Thymus (tissue), 14 donors: ENCODE measurements around the gene SLC5A4. TPM values are rescaled to one million over a fixed set of nuclear protein-coding genes. Genes with fewer than 3 reads are reported as not detected.
"Not testable (repeated sequence)": the region's sequence is repeated elsewhere in the genome, so short reads cannot be mapped to it uniquely, and the experiment has no call there.

ENCODE experiments used
- DNase-seq, 9 donors: peaks; one replicate each; pipeline ENCODE4 v3.0.0-alpha.2; 2013; ENCODE audit warnings: low spot score in 9 of 9, low read depth in 6 of 9, missing footprints in 1 of 9
- H3K27ac ChIP-seq, 2 donors: one replicate each; pipeline ENCODE4 v1.5.1; 2013; ENCODE audit warnings: control low read depth in 1 of 2, low read depth in 1 of 2, low read length in 1 of 2, mild to moderate bottlenecking in 1 of 2, moderate library complexity in 1 of 2
- H3K27me3 ChIP-seq, 2 donors: one replicate each; pipeline ENCODE4 v1.5.1; 2013; ENCODE audit warnings: low read length in 1 of 2; ENCODE audit not compliant: control insufficient read depth in 2 of 2, insufficient read depth in 1 of 2
- H3K36me3 ChIP-seq, 2 donors: one replicate each; pipeline ENCODE4 v1.5.1; 2013; ENCODE audit warnings: low read length in 1 of 2, mild to moderate bottlenecking in 1 of 2, moderate library complexity in 1 of 2; ENCODE audit not compliant: control insufficient read depth in 2 of 2, insufficient read depth in 2 of 2
- H3K4me1 ChIP-seq, 2 donors: one replicate each; pipeline ENCODE4 v1.5.1; 2013; ENCODE audit warnings: low read length in 2 of 2; ENCODE audit not compliant: control insufficient read depth in 2 of 2, insufficient read depth in 2 of 2
- H3K4me3 ChIP-seq, 2 donors: one replicate each; pipeline ENCODE4 v1.5.1; 2013; ENCODE audit warnings: low read length in 2 of 2, control low read depth in 1 of 2, mild to moderate bottlenecking in 1 of 2
- H3K9me3 ChIP-seq, 2 donors: one replicate each; pipeline ENCODE4 v1.5.1; 2013; ENCODE audit warnings: low read length in 1 of 2, mild to moderate bottlenecking in 1 of 2; ENCODE audit not compliant: control insufficient read depth in 2 of 2, insufficient read depth in 1 of 2
- WGBS: extraction: QIAGEN DNeasy Blood & Tissue Kit; methylation state at CpG from one replicate; pipeline ENCODE4 v1.1.7; 2013; 5-methylcytosine and 5-hydroxymethylcytosine counted together
- long read RNA-seq, 10 donors: transcript quantifications; one replicate each; lab custom pipeline, GENCODE V29; 2026
- polyA plus RNA-seq: library from polyadenylated mRNA; stranded (reverse); fragments of 200-250 nt; gene quantifications from one replicate; pipeline ENCODE4 v1.2.3, GENCODE V29; 2013
- total RNA-seq: library from RNA; stranded (reverse); fragments of 120-200 nt; gene quantifications from one replicate; pipeline ENCODE4 v1.2.4, GENCODE V29; 2013
- donor health status: healthy.

SLC5A4 gene
- total RNA-seq: 0.09 TPM
- 0.18 TPM for polyA plus RNA-seq
- long read RNA-seq, donor 1: 0 reads
- long read RNA-seq, donor 2: 0 reads
- long read RNA-seq, donor 3: 0 reads
- long read RNA-seq, donor 4: 0 reads
- long read RNA-seq, donor 5: 0 reads
- long read RNA-seq, donor 6: 0 reads
- long read RNA-seq, donor 7: 0 reads
- long read RNA-seq, donor 8: 0 reads
- long read RNA-seq, donor 9: 0 reads
- long read RNA-seq, donor 10: 0 reads

- Histone ChIP-seq H3K4me1 (no peaks in the 10 kb centered on the region), H3K36me3 (no peaks in the 10 kb centered on the region), H3K27ac (no peak within 1 kb of the TSS), H3K9me3 (no peaks in the 10 kb centered on the region), H3K4me3 (no peak within 1 kb of the TSS), H3K27me3 (no peaks in the 10 kb centered on the region)
- WGBS: 93% methylated on average over 5 of the region's 5 CpGs
- DNase-seq: no peak
Observed at GRCh38 chr22:32255217-32255616, at the start of gene SLC5A4. TSS of gene SLC5A4 (minus strand) at chr22:32255347. CDS start at chr22:32255329, 18 bp downstream.

DNA sequence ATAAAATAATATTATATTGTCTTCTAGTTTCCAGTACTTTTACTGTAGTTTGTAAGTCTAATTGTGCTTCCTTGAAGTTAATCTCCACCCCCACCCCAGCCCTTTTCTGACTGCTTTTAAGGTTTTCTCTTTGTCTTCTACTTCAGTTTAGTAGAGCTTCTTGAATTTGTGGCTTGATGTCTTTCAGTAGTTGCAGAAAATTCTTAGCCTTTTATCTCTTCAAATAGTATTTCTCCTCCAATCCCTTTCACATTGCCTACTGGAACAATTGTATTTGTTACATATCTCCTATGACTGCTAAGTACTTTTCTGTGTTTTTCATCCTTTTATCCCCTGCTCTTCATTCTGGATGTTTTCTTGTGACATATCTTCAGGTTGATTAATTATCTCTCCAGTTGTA is 38.8 kb upstream of the SLC5A4 start:
- not testable (repeated sequence) for H3K4me3 ChIP-seq, H3K9me3 ChIP-seq, H3K4me1 ChIP-seq, DNase-seq, H3K27me3 ChIP-seq, H3K36me3 ChIP-seq, H3K27ac ChIP-seq

GRCh38 chr22:32286290-32286840 is 31.2 kb upstream of the SLC5A4 start:
- no peaks in the 10 kb centered on the region for H3K9me3 ChIP-seq
- no peaks in the 10 kb centered on the region for H3K27me3 ChIP-seq
- no peak overlapping the region for H3K27ac ChIP-seq
- no peaks in the 10 kb centered on the region for H3K36me3 ChIP-seq
- no peak overlapping the region for H3K4me3 ChIP-seq
- WGBS: 96% methylated on average over 3 of the region's 3 CpGs
- DNase-seq: no peak
- H3K4me1 ChIP-seq: no peaks in the 10 kb centered on the region

DNA sequence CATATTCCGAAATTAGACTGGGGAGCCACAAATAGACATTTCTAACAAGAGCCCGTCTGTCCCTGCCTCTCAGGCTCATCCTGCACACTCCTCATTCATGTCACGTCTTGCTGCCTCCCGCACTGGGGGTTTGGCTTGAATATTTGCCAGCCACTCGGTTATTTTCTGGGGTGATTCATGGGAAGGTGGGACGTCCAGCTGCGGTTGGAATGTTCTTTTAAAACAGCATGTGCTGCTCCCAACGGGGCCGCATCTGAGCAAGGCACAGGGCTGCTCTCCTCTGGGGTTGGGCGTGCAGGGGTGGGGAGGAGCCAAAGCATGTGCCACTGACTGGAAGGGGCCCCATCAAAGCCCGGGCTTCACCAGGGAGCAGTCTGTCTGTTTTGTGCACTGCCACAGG is 25.9 kb upstream of the SLC5A4 start:
- no peaks in the 10 kb centered on the region for H3K36me3 ChIP-seq
- 70% methylated on average over 11 of the region's 11 CpGs for WGBS
- no peak for DNase-seq

DNA sequence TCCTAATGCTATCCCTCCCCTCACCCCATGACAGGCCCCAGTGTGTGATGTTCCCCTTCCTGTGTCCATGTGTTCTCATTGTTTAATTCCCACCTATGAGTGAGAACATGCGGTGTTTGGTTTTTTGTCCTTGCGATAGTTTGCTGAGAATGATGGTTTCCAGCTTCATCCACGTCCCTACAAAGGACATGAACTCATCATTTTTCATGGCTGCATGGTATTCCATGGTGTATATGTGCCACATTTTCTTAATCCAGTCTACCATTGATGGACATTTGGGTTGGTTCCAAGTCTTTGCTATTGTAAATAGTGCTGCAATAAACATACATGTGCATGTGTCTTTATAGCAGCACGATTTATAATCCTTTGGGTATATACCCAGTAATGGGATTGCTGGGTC is 20.2 kb upstream of the SLC5A4 start:
- WGBS: 80% methylated on average over 4 of the region's 4 CpGs
- not testable (repeated sequence) for H3K27me3 ChIP-seq, H3K36me3 ChIP-seq, H3K4me1 ChIP-seq, H3K27ac ChIP-seq, DNase-seq, H3K4me3 ChIP-seq, H3K9me3 ChIP-seq

More for the DNA sequence above, 25.9 kb upstream of the SLC5A4 start:
- no peaks in the 10 kb centered on the region for H3K4me1 ChIP-seq
- no peaks in the 10 kb centered on the region for H3K27me3 ChIP-seq
- H3K9me3 ChIP-seq: no peaks in the 10 kb centered on the region
- no peak overlapping the region for H3K27ac ChIP-seq
- no peak overlapping the region for H3K4me3 ChIP-seq

DNA sequence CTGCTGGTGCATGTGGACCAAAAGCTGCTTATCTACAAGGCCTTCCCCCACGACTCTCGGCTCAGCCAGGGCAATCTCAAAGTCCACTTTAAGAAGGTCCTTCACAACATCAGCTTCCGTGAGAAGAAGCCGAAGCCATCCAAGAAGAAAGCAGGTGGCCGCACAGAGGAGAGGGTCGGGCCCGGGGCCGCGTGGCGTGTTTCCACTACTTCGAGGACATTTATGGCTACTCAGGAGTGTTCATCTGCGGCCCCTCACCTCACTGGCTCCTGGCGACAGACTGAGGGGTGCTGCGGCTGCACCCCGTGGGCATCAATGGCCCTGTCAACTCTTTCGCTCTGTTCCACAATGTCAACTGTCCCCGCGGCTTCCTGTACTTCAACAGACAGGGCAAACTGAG is 16.2 kb upstream of the SLC5A4 start:
- 91% methylated on average over 18 of the region's 18 CpGs for WGBS
- Histone ChIP-seq H3K4me1 (no peaks in the 10 kb centered on the region), H3K27me3 (no peaks in the 10 kb centered on the region), H3K4me3 (no peak overlapping the region), H3K9me3 (no peaks in the 10 kb centered on the region), H3K36me3 (no peaks in the 10 kb centered on the region), H3K27ac (no peak overlapping the region)
- DNase-seq: no peak

- no peak for DNase-seq
- Histone ChIP-seq H3K9me3 (no peaks in the 10 kb centered on the region), H3K36me3 (no peaks in the 10 kb centered on the region), H3K27me3 (no peaks in the 10 kb centered on the region), H3K4me1 (no peaks in the 10 kb centered on the region), H3K4me3 (no peak overlapping the region), H3K27ac (no peak overlapping the region)
- WGBS: 93% methylated on average over 25 of the region's 25 CpGs
Observed at GRCh38 chr22:32270641-32271369, 15.7 kb upstream of the SLC5A4 start.

DNA sequence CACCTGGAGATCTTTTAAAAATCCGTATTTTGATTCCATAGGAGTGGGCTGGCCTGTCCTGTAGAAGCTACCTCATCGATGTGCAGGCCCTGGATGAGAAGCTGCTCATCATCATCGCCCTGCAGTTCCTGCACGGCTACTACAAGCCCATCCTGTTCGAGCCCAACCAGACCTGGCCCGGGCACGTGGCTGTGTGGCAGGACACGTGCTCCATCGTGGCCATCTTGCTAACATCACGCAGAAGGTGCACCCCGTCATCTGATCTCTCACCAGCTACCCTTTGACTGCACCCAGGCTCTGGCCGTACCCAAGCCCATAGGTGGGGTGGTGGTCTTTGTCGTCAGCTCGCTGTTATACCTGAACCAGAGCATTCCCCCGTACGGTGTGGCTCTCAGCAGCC is 14.2 kb upstream of the SLC5A4 start:
- Histone ChIP-seq H3K36me3 (no peaks in the 10 kb centered on the region), H3K27ac (no peak overlapping the region), H3K9me3 (no peaks in the 10 kb centered on the region), H3K27me3 (no peaks in the 10 kb centered on the region), H3K4me1 (no peaks in the 10 kb centered on the region), H3K4me3 (no peak overlapping the region)
- DNase-seq: no peak
- 93% methylated on average over 16 of the region's 16 CpGs for WGBS

DNA sequence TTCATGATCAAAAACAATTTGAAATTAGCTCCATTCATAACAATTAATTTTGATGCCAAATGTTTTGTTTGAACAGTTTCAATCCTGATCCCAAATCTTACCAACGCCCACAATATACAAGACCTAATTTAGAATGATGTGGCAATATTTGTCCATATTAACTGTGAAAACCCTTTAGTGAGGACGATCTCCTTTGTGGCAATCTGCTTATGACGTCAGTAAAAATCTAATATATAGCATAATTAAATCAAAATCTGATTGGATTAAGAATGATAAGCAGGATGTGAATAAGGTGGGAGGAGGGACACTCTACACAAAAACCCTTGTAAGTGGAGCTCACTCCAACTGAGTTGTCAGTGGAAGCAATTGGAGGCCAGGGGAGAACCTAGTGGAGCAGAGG is 11.9 kb upstream of the SLC5A4 start:
- H3K4me3 ChIP-seq: no peak overlapping the region
- WGBS: 83% methylated on average over 3 of the region's 3 CpGs
- no peaks in the 10 kb centered on the region for H3K27me3 ChIP-seq
- no peak overlapping the region for H3K27ac ChIP-seq
- no peaks in the 10 kb centered on the region for H3K9me3 ChIP-seq
- H3K4me1 ChIP-seq: no peaks in the 10 kb centered on the region
- no peaks in the 10 kb centered on the region for H3K36me3 ChIP-seq
- no peak for DNase-seq
